Suppressor macrophage treated with lipopolysaccharide for 4 hours (primary cell): ENCODE measurements around the gene JPT2.

Source experiments
- DNase-seq: peaks from one replicate; pipeline ENCODE4 v3.0.0-alpha.2; 2020

The JPT2 gene

GRCh38 chr16:1677942-1678499 lies at the start of gene JPT2:
Gene JPT2, plus strand, starts transcription at chr16:1678279. Its CDS starts 34 bp downstream, at chr16:1678313.
- DNase-seq = peak; percentile 98

- DNase-seq = no peak
Measured at GRCh38 chr16:1630450-1631213, 47.4 kb upstream of the JPT2 start.

- no peak for DNase-seq
Measured at GRCh38 chr16:1631230-1631629, 46.8 kb upstream of the JPT2 start.

GRCh38 chr16:1631931-1632637 lies 46.0 kb upstream of the JPT2 start:
- no peak for DNase-seq

GRCh38 chr16:1632638-1632970 lies 45.5 kb upstream of the JPT2 start:
- no peak for DNase-seq

- no peak for DNase-seq
Measured at GRCh38 chr16:1633310-1633709, 44.8 kb upstream of the JPT2 start.

- DNase-seq = no peak
Measured at GRCh38 chr16:1634541-1634940, 43.5 kb upstream of the JPT2 start.

- no peak for DNase-seq
Measured at GRCh38 chr16:1635070-1635469, 43.0 kb upstream of the JPT2 start.

GRCh38 chr16:1637526-1637925 lies 40.6 kb upstream of the JPT2 start:
- DNase-seq = no peak

- DNase-seq = no peak
Measured at GRCh38 chr16:1638757-1639156, 39.3 kb upstream of the JPT2 start.

GRCh38 chr16:1639282-1639681 lies 38.8 kb upstream of the JPT2 start:
- DNase-seq = no peak

- DNase-seq = no peak
Measured at GRCh38 chr16:1639860-1640259, 38.2 kb upstream of the JPT2 start.

GRCh38 chr16:1640261-1640941 lies 37.7 kb upstream of the JPT2 start:
- DNase-seq = no peak

GRCh38 chr16:1641261-1641660 lies 36.8 kb upstream of the JPT2 start:
- DNase-seq = no peak

GRCh38 chr16:1642148-1642547 lies 35.9 kb upstream of the JPT2 start:
- DNase-seq = no peak

GRCh38 chr16:1642753-1643152 lies 35.3 kb upstream of the JPT2 start:
- DNase-seq = no peak

- DNase-seq = no peak
Measured at GRCh38 chr16:1643521-1643920, 34.6 kb upstream of the JPT2 start.

- DNase-seq = peak; percentile 38
Measured at GRCh38 chr16:1645914-1646525, 32.1 kb upstream of the JPT2 start.

GRCh38 chr16:1647856-1648255 lies 30.2 kb upstream of the JPT2 start:
- DNase-seq = no peak

- DNase-seq = no peak
Measured at GRCh38 chr16:1650131-1650530, 27.9 kb upstream of the JPT2 start.

- DNase-seq = no peak
Measured at GRCh38 chr16:1651094-1651973, 26.7 kb upstream of the JPT2 start.

- no peak for DNase-seq
Measured at GRCh38 chr16:1651974-1652312, 26.1 kb upstream of the JPT2 start.
